Mucosa of stomach (tissue), 1 donor: ENCODE data around the gene ERC2.

Experiments used
- H3K27me3 ChIP-seq: one replicate; pipeline ENCODE4 v1.7.0; 2013; ENCODE audit warnings: mild to moderate bottlenecking, low read length; ENCODE audit not compliant: control insufficient read depth, insufficient read depth
- H3K36me3 ChIP-seq: one replicate; pipeline ENCODE4 v1.7.0; 2013; ENCODE audit warnings: low read length; ENCODE audit not compliant: control insufficient read depth, insufficient read depth
- H3K4me1 ChIP-seq: one replicate; pipeline ENCODE4 v1.7.0; 2013; ENCODE audit warnings: mild to moderate bottlenecking, low read length; ENCODE audit not compliant: control insufficient read depth, insufficient read depth
- H3K4me3 ChIP-seq: one replicate; pipeline ENCODE4 v1.7.0; 2013; ENCODE audit warnings: low read length
- H3K9ac ChIP-seq: one replicate; pipeline ENCODE4 v1.7.0; 2013; ENCODE audit warnings: mild to moderate bottlenecking, low read length, moderate library complexity
- H3K9me3 ChIP-seq: one replicate; pipeline ENCODE4 v1.7.0; 2013; ENCODE audit warnings: mild to moderate bottlenecking, low read length, moderate library complexity; ENCODE audit not compliant: control insufficient read depth
- donor health status: Pancreatic carcinoma.

The ERC2 gene

DNA sequence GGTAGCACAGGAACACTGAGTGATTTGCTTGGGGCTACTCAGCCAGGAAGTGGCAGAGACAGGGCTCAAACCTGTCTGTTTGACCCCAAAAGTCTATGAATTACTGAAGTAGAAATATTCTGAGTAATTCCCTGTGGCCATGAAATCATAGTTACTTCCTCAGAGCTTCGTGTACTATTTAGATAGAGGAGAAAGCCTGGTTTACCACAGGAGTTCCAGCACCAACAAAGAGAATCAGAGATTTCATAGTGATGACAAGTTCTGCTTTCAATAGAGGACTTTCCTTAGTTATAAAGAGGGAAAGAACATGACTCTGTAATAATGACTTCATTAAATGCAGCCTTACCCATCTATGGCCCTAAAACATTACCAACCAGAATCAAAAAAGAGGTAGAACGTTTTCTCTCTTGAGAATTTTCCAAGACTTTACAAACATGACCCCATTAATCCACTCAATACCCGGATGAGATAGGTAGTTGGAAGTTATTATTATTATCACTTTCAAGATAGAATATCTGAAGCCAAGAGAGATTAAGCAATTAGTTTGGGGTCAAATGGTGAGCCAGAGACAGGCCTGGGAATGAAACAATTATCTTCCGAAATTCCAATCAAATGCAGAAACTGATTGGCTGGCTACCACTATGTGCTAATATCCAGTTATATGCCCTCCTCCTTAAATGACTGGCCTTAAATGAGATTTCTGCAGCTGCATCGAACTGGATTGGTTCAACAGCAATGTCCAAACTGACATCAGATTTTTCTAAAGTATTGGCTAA, 967.5 kb downstream of the ERC2 start:
- Histone ChIP-seq H3K9me3 (no peaks in the 10 kb centered on the region), H3K9ac (no peak overlapping the region), H3K4me1 (no peaks in the 10 kb centered on the region), H3K4me3 (no peak overlapping the region), H3K27me3 (no peaks in the 10 kb centered on the region), H3K36me3 (no peaks in the 10 kb centered on the region)

DNA sequence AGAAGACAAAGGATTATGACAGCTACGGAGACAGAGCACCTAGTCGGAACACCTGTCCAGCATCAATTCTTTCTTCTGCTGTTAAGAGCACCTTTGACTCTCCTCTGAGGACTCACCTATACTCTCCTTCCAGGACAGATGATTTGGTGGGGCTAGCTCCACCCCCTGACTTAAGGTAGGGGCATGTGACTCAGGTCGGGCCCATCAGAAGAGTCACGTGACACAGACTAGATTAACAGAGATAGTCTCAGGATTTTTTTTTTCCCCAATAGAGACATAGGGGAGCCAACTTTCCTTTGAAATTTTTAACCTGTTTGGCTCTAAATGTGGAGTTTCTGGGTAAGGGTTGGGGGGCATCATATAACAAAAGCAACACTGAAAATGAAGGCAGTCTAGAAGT, 969.7 kb downstream of the ERC2 start:
- Histone ChIP-seq H3K27me3 (no peaks in the 10 kb centered on the region), H3K9ac (no peak overlapping the region), H3K36me3 (no peaks in the 10 kb centered on the region), H3K9me3 (no peaks in the 10 kb centered on the region), H3K4me3 (no peak overlapping the region), H3K4me1 (no peaks in the 10 kb centered on the region)

- Histone ChIP-seq H3K9ac (no peak overlapping the region), H3K4me3 (no peak overlapping the region), H3K9me3 (no peaks in the 10 kb centered on the region), H3K27me3 (no peaks in the 10 kb centered on the region), H3K36me3 (no peaks in the 10 kb centered on the region), H3K4me1 (no peaks in the 10 kb centered on the region)
Measured at GRCh38 chr3:55497250-55497649, 971.0 kb downstream of the ERC2 start.

- H3K4me1 ChIP-seq: no peaks in the 10 kb centered on the region
- H3K4me3 ChIP-seq: no peak overlapping the region
Measured at GRCh38 chr3:55494976-55495375, 973.3 kb downstream of the ERC2 start.

DNA sequence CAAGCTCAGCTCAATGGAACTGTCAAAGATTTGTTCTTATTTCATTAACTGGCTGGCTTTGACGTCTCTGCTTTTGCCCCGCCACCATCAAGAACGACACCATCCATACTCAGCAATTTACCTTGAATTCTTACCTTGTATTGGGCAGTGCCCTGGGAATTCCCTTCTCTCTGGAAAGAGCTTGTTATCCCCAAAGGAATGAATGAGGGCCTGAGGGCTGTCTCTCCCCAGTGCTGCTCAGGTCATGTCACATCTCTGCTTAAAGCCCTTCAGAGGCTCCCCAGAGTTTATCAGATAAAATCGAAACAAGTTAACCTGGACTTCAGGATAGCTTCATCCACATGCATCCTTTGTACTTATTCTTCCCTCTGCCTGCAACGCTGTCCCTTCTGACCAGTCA, 975.3 kb downstream of the ERC2 start:
- no peak overlapping the region for H3K4me3 ChIP-seq
- H3K9me3 ChIP-seq: no peaks in the 10 kb centered on the region
- H3K27me3 ChIP-seq: peaks cover 29% of the 10 kb centered on the region
- peaks cover 8% of the 10 kb centered on the region for H3K4me1 ChIP-seq
- H3K9ac ChIP-seq: no peak overlapping the region
- H3K36me3 ChIP-seq: no peaks in the 10 kb centered on the region

More at GRCh38 chr3:55494976-55495375, 973.3 kb downstream of the ERC2 start:
- Histone ChIP-seq H3K9me3 (no peaks in the 10 kb centered on the region), H3K36me3 (no peaks in the 10 kb centered on the region), H3K27me3 (peaks cover 12% of the 10 kb centered on the region), H3K9ac (no peak overlapping the region)

- Histone ChIP-seq H3K27me3 (peaks cover 45% of the 10 kb centered on the region), H3K4me3 (no peak overlapping the region), H3K36me3 (no peaks in the 10 kb centered on the region), H3K9ac (no peak overlapping the region), H3K9me3 (no peaks in the 10 kb centered on the region), H3K4me1 (peaks cover 17% of the 10 kb centered on the region)
Measured at GRCh38 chr3:55491296-55491816, 976.9 kb downstream of the ERC2 start.

GRCh38 chr3:55490276-55490913, 977.9 kb downstream of the ERC2 start:
- Histone ChIP-seq H3K36me3 (no peaks in the 10 kb centered on the region), H3K27me3 (peaks cover 55% of the 10 kb centered on the region), H3K9ac (no peak overlapping the region), H3K4me3 (no peak overlapping the region), H3K4me1 (peaks cover 19% of the 10 kb centered on the region), H3K9me3 (no peaks in the 10 kb centered on the region)

DNA sequence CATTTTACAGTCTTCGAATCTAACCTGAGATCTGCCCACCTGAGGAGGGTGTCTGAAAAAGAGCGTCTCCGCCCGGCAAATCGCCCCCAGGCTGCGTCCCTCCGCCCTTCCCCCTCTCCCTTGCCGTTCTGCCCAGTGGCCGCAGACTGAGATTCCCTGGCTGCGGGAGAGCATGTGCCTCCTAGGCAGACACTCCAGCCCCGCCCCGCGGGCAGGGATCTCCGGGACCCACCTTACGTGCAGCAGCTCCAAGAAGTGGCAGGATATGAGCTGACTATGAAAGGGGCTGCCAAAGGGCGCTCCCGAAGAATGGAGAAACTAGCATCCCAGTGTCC, 978.5 kb downstream of the ERC2 start:
- Histone ChIP-seq H3K36me3 (no peaks in the 10 kb centered on the region), H3K9ac (no peak overlapping the region), H3K4me3 (no peak overlapping the region), H3K9me3 (no peaks in the 10 kb centered on the region), H3K4me1 (peaks cover 21% of the 10 kb centered on the region), H3K27me3 (peaks cover 60% of the 10 kb centered on the region)

GRCh38 chr3:55488398-55489055, 979.7 kb downstream of the ERC2 start:
- H3K9ac ChIP-seq: peak overlapping the region; percentile 42
- peaks cover 21% of the 10 kb centered on the region for H3K4me1 ChIP-seq
- peaks cover 72% of the 10 kb centered on the region for H3K27me3 ChIP-seq
- no peaks in the 10 kb centered on the region for H3K9me3 ChIP-seq
- peak overlapping the region; percentile 16 for H3K4me3 ChIP-seq
- H3K36me3 ChIP-seq: no peaks in the 10 kb centered on the region

- Histone ChIP-seq H3K9ac (peak overlapping the region; percentile 34), H3K4me3 (peak overlapping the region; percentile 46), H3K4me1 (peaks cover 21% of the 10 kb centered on the region), H3K27me3 (peaks cover 82% of the 10 kb centered on the region), H3K36me3 (no peaks in the 10 kb centered on the region), H3K9me3 (no peaks in the 10 kb centered on the region)
Measured at GRCh38 chr3:55487381-55488241, 980.7 kb downstream of the ERC2 start.

GRCh38 chr3:55486857-55487380, 981.3 kb downstream of the ERC2 start, which contains the start of gene WNT5A:
WNT5A (minus strand) TSS chr3:55487306; CDS start chr3:55486985, 321 bp downstream.
- Histone ChIP-seq H3K4me1 (peaks cover 25% of the 10 kb centered on the region), H3K36me3 (no peaks in the 10 kb centered on the region), H3K9ac (peak within 1 kb of the TSS; percentile 34), H3K4me3 (peak within 1 kb of the TSS; percentile 46), H3K27me3 (peaks cover 88% of the 10 kb centered on the region), H3K9me3 (no peaks in the 10 kb centered on the region)
